ENCODE measurements around the gene MIAT. TPM values are rescaled to one million over a fixed set of nuclear protein-coding genes. Genes with fewer than 3 reads are reported as not detected.

The MIAT gene
- total RNA-seq, 1 experiment from 2014 or later = 0.49 TPM

GRCh38 chr22:26669060-26669481 lies 11.7 kb downstream of the MIAT start:
- CTCF ChIA-PET = interaction anchor here (0.6 to 1.1 kb wide), 3 partner anchors 22 to 201 kb away, joined by 3 to 4 read pairs (median 4); partner anchors contain the start of gene TFIP11
- no peak overlapping the region for H3K4me3 Mint-ChIP-seq (ENCODE audit: unreplicated experiment)
- no TSS peak for BruUV-seq (replicated peaks)

DNA sequence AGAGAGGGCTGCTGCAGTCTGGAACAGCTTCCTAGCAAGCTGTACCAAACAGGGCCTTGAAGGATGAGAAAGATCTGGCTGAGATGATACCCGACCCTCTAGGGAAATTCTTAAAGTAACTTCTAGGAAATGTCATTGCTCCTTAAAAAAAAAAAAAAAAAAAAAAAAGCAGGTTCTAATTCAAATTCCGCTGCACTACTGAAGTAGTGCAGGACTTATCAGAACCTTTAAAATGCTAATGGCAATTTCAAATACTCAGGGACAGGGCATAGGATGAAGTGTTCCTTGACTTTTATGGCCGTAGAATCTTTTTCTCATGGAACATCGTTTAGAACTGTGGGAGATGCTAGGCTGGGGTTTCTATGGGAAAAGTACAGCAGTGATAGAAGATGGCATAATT lies 13.1 kb downstream of the MIAT start:
- Mint-ChIP-seq H3K27me3 (ENCODE audit: insufficient read depth, unreplicated experiment) (no peaks in the 10 kb centered on the region), H3K27ac (ENCODE audit: low read depth, unreplicated experiment) (no peak overlapping the region), H3K36me3 (ENCODE audit: insufficient read depth, unreplicated experiment) (peaks cover 5% of the 10 kb centered on the region), H3K4me1 (ENCODE audit: insufficient read depth, unreplicated experiment) (peaks cover 37% of the 10 kb centered on the region), H3K4me3 (ENCODE audit: unreplicated experiment) (peak overlapping the region; percentile 11), H3K9me3 (ENCODE audit: unreplicated experiment) (no peaks in the 10 kb centered on the region)
- ChIA-PET CTCF (interaction anchor here (0.6 to 0.7 kb wide), 2 partner anchors 192 to 1160 kb away, joined by 3 to 4 read pairs; no protein-coding TSS in a partner anchor), POLR2A (no interaction called here)
- no peak for DNase-seq (ENCODE audit: unreplicated experiment)
- TF ChIP-seq, protein P1, sequence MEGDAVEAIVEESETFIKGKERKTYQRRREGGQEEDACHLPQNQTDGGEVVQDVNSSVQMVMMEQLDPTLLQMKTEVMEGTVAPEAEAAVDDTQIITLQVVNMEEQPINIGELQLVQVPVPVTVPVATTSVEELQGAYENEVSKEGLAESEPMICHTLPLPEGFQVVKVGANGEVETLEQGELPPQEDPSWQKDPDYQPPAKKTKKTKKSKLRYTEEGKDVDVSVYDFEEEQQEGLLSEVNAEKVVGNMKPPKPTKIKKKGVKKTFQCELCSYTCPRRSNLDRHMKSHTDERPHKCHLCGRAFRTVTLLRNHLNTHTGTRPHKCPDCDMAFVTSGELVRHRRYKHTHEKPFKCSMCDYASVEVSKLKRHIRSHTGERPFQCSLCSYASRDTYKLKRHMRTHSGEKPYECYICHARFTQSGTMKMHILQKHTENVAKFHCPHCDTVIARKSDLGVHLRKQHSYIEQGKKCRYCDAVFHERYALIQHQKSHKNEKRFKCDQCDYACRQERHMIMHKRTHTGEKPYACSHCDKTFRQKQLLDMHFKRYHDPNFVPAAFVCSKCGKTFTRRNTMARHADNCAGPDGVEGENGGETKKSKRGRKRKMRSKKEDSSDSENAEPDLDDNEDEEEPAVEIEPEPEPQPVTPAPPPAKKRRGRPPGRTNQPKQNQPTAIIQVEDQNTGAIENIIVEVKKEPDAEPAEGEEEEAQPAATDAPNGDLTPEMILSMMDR (IDR thresholded peaks at IDR 0.05; ENCODE audit: unreplicated experiment) = no peak
- intact Hi-C loops (cut with micrococcal nuclease) = loop anchor here (10.0 kb wide), 2 partner anchors 734 to 1134 kb away; partner anchors contain the start of gene MN1
- no TSS peak for BruUV-seq (replicated peaks)

More at GRCh38 chr22:26669060-26669481, 11.7 kb downstream of the MIAT start:
- peaks cover 28% of the 10 kb centered on the region for H3K4me1 Mint-ChIP-seq (ENCODE audit: insufficient read depth, unreplicated experiment)
- H3K9me3 Mint-ChIP-seq (ENCODE audit: unreplicated experiment) = no peaks in the 10 kb centered on the region
- intact Hi-C loops (cut with micrococcal nuclease) = no loop called here
- H3K27me3 Mint-ChIP-seq (ENCODE audit: insufficient read depth, unreplicated experiment) = no peaks in the 10 kb centered on the region
- TF ChIP-seq, protein P1 (IDR thresholded peaks at IDR 0.05; ENCODE audit: unreplicated experiment) = peak; percentile 41
- POLR2A ChIA-PET = no interaction called here
- peaks cover 5% of the 10 kb centered on the region for H3K36me3 Mint-ChIP-seq (ENCODE audit: insufficient read depth, unreplicated experiment)
- DNase-seq (ENCODE audit: unreplicated experiment) = peak; percentile 54
- H3K27ac Mint-ChIP-seq (ENCODE audit: low read depth, unreplicated experiment) = no peak overlapping the region

- ChIA-PET POLR2A (interaction anchor here (0.7 to 1.6 kb wide), 2 partner anchors 8 to 12 kb away, joined by 3 read pairs; no protein-coding TSS in a partner anchor), CTCF (interaction anchor here (0.6 to 1.2 kb wide), 5 partner anchors 10 to 251 kb away, joined by 3 to 5 read pairs (median 4); no protein-coding TSS in a partner anchor)
- intact Hi-C loops (cut with micrococcal nuclease) = loop anchor here (10.0 kb wide), 2 partner anchors 733 to 1133 kb away; partner anchors contain the start of gene MN1
- BruUV-seq (replicated peaks) = no TSS peak
- Mint-ChIP-seq H3K4me1 (ENCODE audit: insufficient read depth, unreplicated experiment) (peaks cover 37% of the 10 kb centered on the region), H3K36me3 (ENCODE audit: insufficient read depth, unreplicated experiment) (peaks cover 5% of the 10 kb centered on the region), H3K27me3 (ENCODE audit: insufficient read depth, unreplicated experiment) (no peaks in the 10 kb centered on the region), H3K9me3 (ENCODE audit: unreplicated experiment) (no peaks in the 10 kb centered on the region), H3K4me3 (ENCODE audit: unreplicated experiment) (peak overlapping the region; percentile 89), H3K27ac (ENCODE audit: low read depth, unreplicated experiment) (peak overlapping the region; percentile 99)
- TF ChIP-seq, protein P1 (IDR thresholded peaks at IDR 0.05; ENCODE audit: unreplicated experiment) = no peak
- DNase-seq (ENCODE audit: unreplicated experiment) = peak; percentile 45
These were observed 14.1 kb downstream of the MIAT start for GRCh38 chr22:26671317-26672059.

- ChIA-PET CTCF (interaction anchor here (0.5 to 1.2 kb wide), 6 partner anchors 10 to 701 kb away, joined by 3 to 6 read pairs (median 4); no protein-coding TSS in a partner anchor), POLR2A (interaction anchor here (0.7 to 2.0 kb wide), 6 partner anchors 8 to 803 kb away, joined by 3 to 14 read pairs (median 6); partner anchors contain the start of genes HPS4, SRRD and TFIP11)
- Mint-ChIP-seq H3K27me3 (ENCODE audit: insufficient read depth, unreplicated experiment) (no peaks in the 10 kb centered on the region), H3K27ac (ENCODE audit: low read depth, unreplicated experiment) (peak overlapping the region; percentile 99), H3K4me1 (ENCODE audit: insufficient read depth, unreplicated experiment) (peaks cover 37% of the 10 kb centered on the region), H3K9me3 (ENCODE audit: unreplicated experiment) (no peaks in the 10 kb centered on the region), H3K36me3 (ENCODE audit: insufficient read depth, unreplicated experiment) (peaks cover 5% of the 10 kb centered on the region), H3K4me3 (ENCODE audit: unreplicated experiment) (peak overlapping the region; percentile 89)
- TF ChIP-seq, protein P1 (IDR thresholded peaks at IDR 0.05; ENCODE audit: unreplicated experiment) = no peak
- intact Hi-C loops (cut with micrococcal nuclease) = loop anchor here (10.0 kb wide), 2 partner anchors 733 to 1133 kb away; partner anchors contain the start of gene MN1
- no peak for DNase-seq (ENCODE audit: unreplicated experiment)
- BruUV-seq (replicated peaks) = no TSS peak
These were observed 14.7 kb downstream of the MIAT start for GRCh38 chr22:26672060-26672471.

Data from MCF 10A (cell line).